ENCODE measurements around the gene MTMR3. TPM values are rescaled to one million over a fixed set of nuclear protein-coding genes. Genes with fewer than 3 reads are reported as not detected.

Gene MTMR3
- total RNA-seq, 1 experiment from 2014 or later: 12.1 TPM

GRCh38 chr22:30025221-30025620 is 142.2 kb downstream of the MTMR3 start:
- DNase-seq (peak; percentile 19), ATAC-seq (no peak)
- H3K27ac ChIP-seq (ENCODE audit: low read length): no peak overlapping the region
- no peaks in the 10 kb centered on the region for H4K20me1 ChIP-seq (ENCODE audit: low read length)
- H2AFZ ChIP-seq (ENCODE audit: low read length): no peak overlapping the region
- H3K79me2 ChIP-seq (ENCODE audit: low read length): no peaks in the 10 kb centered on the region
- no peak overlapping the region for H3K4me2 ChIP-seq (ENCODE audit: low read length)
- ChIA-PET CTCF (no interaction called here), POLR2A (ENCODE audit: unreplicated experiment) (no interaction called here)
- H3K27me3 ChIP-seq (ENCODE audit: low read length): no peaks in the 10 kb centered on the region
- no peak overlapping the region for H3K9ac ChIP-seq (ENCODE audit: low read length)
- intact Hi-C loops (cut with micrococcal nuclease): no loop called here
- BruUV-seq (replicated peaks): no TSS peak
- H3K9me3 ChIP-seq (ENCODE audit: low read length): no peaks in the 10 kb centered on the region
- H3K36me3 ChIP-seq (ENCODE audit: low read depth, low read length): peaks cover 11% of the 10 kb centered on the region
- H3F3A ChIP-seq (ENCODE audit: low read length, unreplicated experiment): no peaks in the 10 kb centered on the region
- no peaks in the 10 kb centered on the region for H3K9me2 ChIP-seq (replicated peaks; ENCODE audit: low read length)
- peaks cover 7% of the 10 kb centered on the region for H3K4me1 ChIP-seq (ENCODE audit: insufficient read depth, low read length)
- H3K4me3 ChIP-seq (ENCODE audit: low read length): no peak overlapping the region
- TF ChIP-seq EZH2phosphoT487 (IDR thresholded peaks at IDR 0.05; ENCODE audit: borderline replicate concordance, low read length) (no peak), EZH2 (IDR thresholded peaks at IDR 0.05; ENCODE audit: low read length, unreplicated experiment) (no peak)
- TF ChIP-seq, protein P1, sequence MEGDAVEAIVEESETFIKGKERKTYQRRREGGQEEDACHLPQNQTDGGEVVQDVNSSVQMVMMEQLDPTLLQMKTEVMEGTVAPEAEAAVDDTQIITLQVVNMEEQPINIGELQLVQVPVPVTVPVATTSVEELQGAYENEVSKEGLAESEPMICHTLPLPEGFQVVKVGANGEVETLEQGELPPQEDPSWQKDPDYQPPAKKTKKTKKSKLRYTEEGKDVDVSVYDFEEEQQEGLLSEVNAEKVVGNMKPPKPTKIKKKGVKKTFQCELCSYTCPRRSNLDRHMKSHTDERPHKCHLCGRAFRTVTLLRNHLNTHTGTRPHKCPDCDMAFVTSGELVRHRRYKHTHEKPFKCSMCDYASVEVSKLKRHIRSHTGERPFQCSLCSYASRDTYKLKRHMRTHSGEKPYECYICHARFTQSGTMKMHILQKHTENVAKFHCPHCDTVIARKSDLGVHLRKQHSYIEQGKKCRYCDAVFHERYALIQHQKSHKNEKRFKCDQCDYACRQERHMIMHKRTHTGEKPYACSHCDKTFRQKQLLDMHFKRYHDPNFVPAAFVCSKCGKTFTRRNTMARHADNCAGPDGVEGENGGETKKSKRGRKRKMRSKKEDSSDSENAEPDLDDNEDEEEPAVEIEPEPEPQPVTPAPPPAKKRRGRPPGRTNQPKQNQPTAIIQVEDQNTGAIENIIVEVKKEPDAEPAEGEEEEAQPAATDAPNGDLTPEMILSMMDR (conservative IDR thresholded peaks at IDR 0.05; ENCODE audit: low read depth, low read length): no peak

GRCh38 chr22:30026756-30027155 is 143.8 kb downstream of the MTMR3 start:
- H3K36me3 ChIP-seq (ENCODE audit: low read depth, low read length): peaks cover 8% of the 10 kb centered on the region

DNA sequence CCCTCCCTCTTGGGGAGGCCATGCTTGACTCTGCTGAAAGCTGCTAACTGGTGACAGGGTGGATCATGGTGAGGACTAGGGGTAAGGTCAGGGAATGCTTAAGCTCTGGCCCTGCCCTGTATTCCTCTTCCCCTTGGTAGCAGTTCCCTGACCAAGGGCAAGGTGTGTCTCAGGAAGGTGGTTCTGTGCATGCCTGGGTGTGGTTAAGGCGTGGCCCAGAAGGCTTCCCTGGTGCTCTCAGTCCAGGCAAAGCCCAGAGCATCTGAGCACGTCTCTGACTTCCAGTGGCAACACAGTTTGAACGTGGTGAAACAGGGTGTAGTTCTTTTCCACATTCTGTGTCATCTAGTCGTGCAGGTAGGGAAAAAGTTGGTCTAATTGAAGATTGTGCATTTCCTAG is 144.2 kb downstream of the MTMR3 start:
- intact Hi-C loops (cut with micrococcal nuclease): no loop called here
- Histone ChIP-seq H4K20me1 (ENCODE audit: low read length) (no peaks in the 10 kb centered on the region), H3K4me2 (ENCODE audit: low read length) (no peak overlapping the region), H2AFZ (ENCODE audit: low read length) (no peak overlapping the region), H3K4me3 (ENCODE audit: low read length) (no peak overlapping the region), H3K4me1 (ENCODE audit: insufficient read depth, low read length) (peaks cover 7% of the 10 kb centered on the region), H3K36me3 (ENCODE audit: low read depth, low read length) (peaks cover 8% of the 10 kb centered on the region), H3K27me3 (ENCODE audit: low read length) (no peaks in the 10 kb centered on the region), H3K9me3 (ENCODE audit: low read length) (no peaks in the 10 kb centered on the region), H3F3A (ENCODE audit: low read length, unreplicated experiment) (no peaks in the 10 kb centered on the region), H3K9ac (ENCODE audit: low read length) (0 out of 2 replicates have a peak overlapping the region, but pooled peaks have one; percentile 8), H3K27ac (ENCODE audit: low read length) (peak overlapping the region; percentile 62), H3K9me2 (replicated peaks; ENCODE audit: low read length) (no peaks in the 10 kb centered on the region), H3K79me2 (ENCODE audit: low read length) (no peaks in the 10 kb centered on the region)
- CTCF ChIA-PET: no interaction called here
- TF ChIP-seq, protein P1 (conservative IDR thresholded peaks at IDR 0.05; ENCODE audit: low read depth, low read length): no peak
- TF ChIP-seq EZH2phosphoT487 (IDR thresholded peaks at IDR 0.05; ENCODE audit: borderline replicate concordance, low read length): no peak
- TF ChIP-seq EZH2 (IDR thresholded peaks at IDR 0.05; ENCODE audit: low read length, unreplicated experiment): no peak
- POLR2A ChIA-PET (ENCODE audit: unreplicated experiment): no interaction called here
- ATAC-seq: peak; percentile 94
- DNase-seq: peak; percentile 62
- no TSS peak for BruUV-seq (replicated peaks)

More at GRCh38 chr22:30026756-30027155, 143.8 kb downstream of the MTMR3 start:
- Histone ChIP-seq H3F3A (ENCODE audit: low read length, unreplicated experiment) (no peaks in the 10 kb centered on the region), H3K4me1 (ENCODE audit: insufficient read depth, low read length) (peaks cover 7% of the 10 kb centered on the region), H3K4me3 (ENCODE audit: low read length) (no peak overlapping the region), H2AFZ (ENCODE audit: low read length) (no peak overlapping the region), H3K9ac (ENCODE audit: low read length) (0 out of 2 replicates have a peak overlapping the region, but pooled peaks have one; percentile 8), H3K4me2 (ENCODE audit: low read length) (no peak overlapping the region), H3K27ac (ENCODE audit: low read length) (peak overlapping the region; percentile 62), H3K9me2 (replicated peaks; ENCODE audit: low read length) (no peaks in the 10 kb centered on the region), H3K79me2 (ENCODE audit: low read length) (no peaks in the 10 kb centered on the region), H3K9me3 (ENCODE audit: low read length) (no peaks in the 10 kb centered on the region), H4K20me1 (ENCODE audit: low read length) (no peaks in the 10 kb centered on the region), H3K27me3 (ENCODE audit: low read length) (no peaks in the 10 kb centered on the region)
- no peak for ATAC-seq
- ChIA-PET POLR2A (ENCODE audit: unreplicated experiment) (no interaction called here), CTCF (no interaction called here)
- TF ChIP-seq, protein P1 (conservative IDR thresholded peaks at IDR 0.05; ENCODE audit: low read depth, low read length): no peak
- TF ChIP-seq EZH2 (IDR thresholded peaks at IDR 0.05; ENCODE audit: low read length, unreplicated experiment) (no peak), EZH2phosphoT487 (IDR thresholded peaks at IDR 0.05; ENCODE audit: borderline replicate concordance, low read length) (no peak)
- intact Hi-C loops (cut with micrococcal nuclease): no loop called here
- BruUV-seq (replicated peaks): no TSS peak
- no peak for DNase-seq

Data from PC-3 (cell line).